AG09309 (cell line): Measurements from ENCODE around the gene ARL2.

Experiments
- DNase-seq: peaks from one replicate; pipeline ENCODE4 v3.0.0-alpha.2; 2010; ENCODE audit warnings: low read depth
- H3K4me3 ChIP-seq: 2 replicates; pipeline ENCODE4 v1.5.1; 2011; ENCODE audit warnings: mild to moderate bottlenecking, low read depth, low read length, moderate library complexity; ENCODE audit not compliant: control insufficient read depth
- CTCF ChIP-seq: IDR thresholded peaks from 2 replicates; pipeline ENCODE4 v1.5.1; 2011; ENCODE audit warnings: mild to moderate bottlenecking, low read depth, low read length, inconsistent platforms; ENCODE audit not compliant: insufficient read depth, control insufficient read depth; ENCODE audit errors: missing control alignments

Gene ARL2

GRCh38 chr11:65067446-65067845 is 53.5 kb downstream of the ARL2 start:
- no peak overlapping the region for H3K4me3 ChIP-seq
- TF ChIP-seq CTCF: no peak
- no peak for DNase-seq

- DNase-seq: no peak
- TF ChIP-seq CTCF: no peak
- H3K4me3 ChIP-seq: no peak overlapping the region
Measured at GRCh38 chr11:65069217-65069616, 55.3 kb downstream of the ARL2 start.
